Vagina (tissue), 2 donors: ENCODE measurements around the gene ORM2.

Experiments
- POLR2AphosphoS5 ChIP-seq, 2 donors: sonication (generic); formaldehyde crosslinking; IDR thresholded peaks; one replicate each; pipeline ENCODE4 v1.9.0; 2017; ENCODE audit warnings: antibody characterized with exemption in 2 of 2, mild to moderate bottlenecking in 2 of 2, low read depth in 1 of 2; ENCODE audit not compliant: insufficient read depth in 1 of 2
- TF ChIP-seq, protein P1 (sequence below), 3 experiments: fragments of 450-650 bp in 2 of 3; fragments of 200-600 bp in 1 of 3; sonication (generic) in 1 of 3; IDR thresholded peaks; one replicate each; pipeline ENCODE4 v1.5.1; 2017 to 2019; ENCODE audit warnings: antibody characterized with exemption in 3 of 3, mild to moderate bottlenecking in 2 of 3, moderate library complexity in 2 of 3

DNA sequence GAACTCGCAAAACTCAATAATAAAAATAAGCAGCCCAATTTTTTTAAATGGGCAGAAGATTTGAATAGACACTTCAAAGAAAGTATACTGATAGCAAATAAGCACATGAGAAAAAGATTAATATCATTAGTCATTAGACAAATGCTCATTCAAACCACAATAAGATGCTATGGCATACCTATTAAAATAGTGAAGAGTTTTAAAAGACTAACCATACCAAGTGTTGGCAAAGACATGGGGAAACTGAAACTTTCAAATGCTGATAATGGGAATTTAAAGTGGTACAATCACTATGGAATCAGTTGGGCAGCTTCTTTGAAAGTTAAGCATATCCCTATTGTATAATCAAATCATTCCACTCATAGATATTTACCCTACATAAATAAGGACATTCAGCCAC, 33.3 kb upstream of the ORM2 start:
- TF ChIP-seq, protein P1, sequence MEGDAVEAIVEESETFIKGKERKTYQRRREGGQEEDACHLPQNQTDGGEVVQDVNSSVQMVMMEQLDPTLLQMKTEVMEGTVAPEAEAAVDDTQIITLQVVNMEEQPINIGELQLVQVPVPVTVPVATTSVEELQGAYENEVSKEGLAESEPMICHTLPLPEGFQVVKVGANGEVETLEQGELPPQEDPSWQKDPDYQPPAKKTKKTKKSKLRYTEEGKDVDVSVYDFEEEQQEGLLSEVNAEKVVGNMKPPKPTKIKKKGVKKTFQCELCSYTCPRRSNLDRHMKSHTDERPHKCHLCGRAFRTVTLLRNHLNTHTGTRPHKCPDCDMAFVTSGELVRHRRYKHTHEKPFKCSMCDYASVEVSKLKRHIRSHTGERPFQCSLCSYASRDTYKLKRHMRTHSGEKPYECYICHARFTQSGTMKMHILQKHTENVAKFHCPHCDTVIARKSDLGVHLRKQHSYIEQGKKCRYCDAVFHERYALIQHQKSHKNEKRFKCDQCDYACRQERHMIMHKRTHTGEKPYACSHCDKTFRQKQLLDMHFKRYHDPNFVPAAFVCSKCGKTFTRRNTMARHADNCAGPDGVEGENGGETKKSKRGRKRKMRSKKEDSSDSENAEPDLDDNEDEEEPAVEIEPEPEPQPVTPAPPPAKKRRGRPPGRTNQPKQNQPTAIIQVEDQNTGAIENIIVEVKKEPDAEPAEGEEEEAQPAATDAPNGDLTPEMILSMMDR (IDR thresholded peaks at IDR 0.05): no peak
- TF ChIP-seq POLR2AphosphoS5 (IDR thresholded peaks at IDR 0.05; ENCODE audit: insufficient read depth in 1 of 2, low read depth in 1 of 2): no peak
